Lower lobe of right lung (tissue), 2 donors: Measurements from ENCODE around the gene SLC25A11. TPM values are rescaled to one million over a fixed set of nuclear protein-coding genes. Genes with fewer than 3 reads are reported as not detected.

Source experiments
- ATAC-seq, 2 donors: fragments of 200-7000 bp; cut with Tn5 transposase; one replicate each; pipeline ENCODE4 v1.9.1; 2020 to 2022; ENCODE audit warnings: mild to moderate bottlenecking in 2 of 2, moderate library complexity in 2 of 2
- DNase-seq: peaks from one replicate; pipeline ENCODE4 v3.0.0-alpha.2; 2020
- H3K27ac ChIP-seq: fragments of 200-600 bp; one replicate; pipeline ENCODE4 v1.8.0; 2022
- H3K27me3 ChIP-seq: fragments of 200-600 bp; one replicate; pipeline ENCODE4 v1.8.0; 2022; ENCODE audit warnings: low read depth
- H3K36me3 ChIP-seq: fragments of 200-600 bp; one replicate; pipeline ENCODE4 v1.8.0; 2022; ENCODE audit warnings: mild to moderate bottlenecking
- H3K4me1 ChIP-seq: fragments of 200-600 bp; one replicate; pipeline ENCODE4 v1.8.0; 2022
- H3K4me3 ChIP-seq: fragments of 200-600 bp; one replicate; pipeline ENCODE4 v1.8.0; 2022; ENCODE audit warnings: mild to moderate bottlenecking
- H3K9me3 ChIP-seq: fragments of 200-600 bp; one replicate; pipeline ENCODE4 v1.8.0; 2022
- CTCF ChIP-seq: fragments of 200-600 bp; IDR thresholded peaks from one replicate; pipeline ENCODE4 v1.8.0; 2022; ENCODE audit warnings: antibody characterized with exemption, mild to moderate bottlenecking
- intact Hi-C: fragments of 100-400 bp; cut with DNase I; formaldehyde crosslinking; loops from one replicate; pipeline ENCODE4 v1.11.0; 2022
- total RNA-seq: library from RNA; stranded (reverse); fragmentation: NEBNext Ultra II Directional; extraction: Animal tissue kit (Norgen Biotek cat#: 25700); gene quantifications from one replicate; pipeline ENCODE4 v1.2.1, GENCODE V29; 2021
- donor health status: DM: no; HTN: yes; CAD: no; lungs with severe emphysema.

SLC25A11 gene
- total RNA-seq, 1 donor from 2014 or later: 59.9 TPM

GRCh38 chr17:4941319-4941610 is 1.4 kb upstream of the SLC25A11 start:
- Histone ChIP-seq H3K4me1 (peaks cover 65% of the 10 kb centered on the region), H3K27ac (peak overlapping the region; percentile 90), H3K36me3 (peaks cover 68% of the 10 kb centered on the region)

GRCh38 chr17:4940555-4941318 is 891 bp upstream of the SLC25A11 start:
- H3K27ac ChIP-seq: peak overlapping the region; percentile 90
- TF ChIP-seq CTCF: no peak
- peak overlapping the region; percentile 97 for H3K4me3 ChIP-seq
- peaks cover 60% of the 10 kb centered on the region for H3K4me1 ChIP-seq
- peaks cover 67% of the 10 kb centered on the region for H3K36me3 ChIP-seq
- no peaks in the 10 kb centered on the region for H3K9me3 ChIP-seq
- no peak for DNase-seq
- peak; percentile 67 to 83 for ATAC-seq
- H3K27me3 ChIP-seq: no peaks in the 10 kb centered on the region
- intact Hi-C loops: no loop called here

More at GRCh38 chr17:4941319-4941610, 1.4 kb upstream of the SLC25A11 start:
- Histone ChIP-seq H3K9me3 (no peaks in the 10 kb centered on the region), H3K27me3 (no peaks in the 10 kb centered on the region), H3K4me3 (peak overlapping the region; percentile 97)
- no peak for TF ChIP-seq CTCF
- DNase-seq: no peak
- ATAC-seq: no peak
- intact Hi-C loops: no loop called here

GRCh38 chr17:4939546-4939795 is 375 bp downstream of the SLC25A11 start:
- Histone ChIP-seq H3K27ac (peak overlapping the region; percentile 90), H3K27me3 (no peaks in the 10 kb centered on the region), H3K4me1 (peaks cover 49% of the 10 kb centered on the region), H3K9me3 (no peaks in the 10 kb centered on the region), H3K4me3 (peak overlapping the region; percentile 97), H3K36me3 (peaks cover 55% of the 10 kb centered on the region)
- peak; percentile 70 for DNase-seq
- TF ChIP-seq CTCF: no peak
- ATAC-seq: no peak
- intact Hi-C loops: no loop called here

- intact Hi-C loops: no loop called here
- no peak for ATAC-seq
- no peaks in the 10 kb centered on the region for H3K9me3 ChIP-seq
- H3K4me3 ChIP-seq: peak overlapping the region; percentile 97
- no peak for TF ChIP-seq CTCF
- no peak for DNase-seq
- peak overlapping the region; percentile 90 for H3K27ac ChIP-seq
- H3K27me3 ChIP-seq: no peaks in the 10 kb centered on the region
- H3K36me3 ChIP-seq: peaks cover 50% of the 10 kb centered on the region
- H3K4me1 ChIP-seq: peaks cover 49% of the 10 kb centered on the region
Measured at GRCh38 chr17:4938688-4939545, 929 bp downstream of the SLC25A11 start.

GRCh38 chr17:4938069-4938491 is 1.8 kb downstream of the SLC25A11 start:
- Histone ChIP-seq H3K9me3 (no peaks in the 10 kb centered on the region), H3K4me1 (peaks cover 41% of the 10 kb centered on the region), H3K27me3 (no peaks in the 10 kb centered on the region), H3K27ac (no peak overlapping the region), H3K36me3 (peaks cover 41% of the 10 kb centered on the region), H3K4me3 (no peak overlapping the region)
- intact Hi-C loops: no loop called here
- no peak for ATAC-seq
- no peak for DNase-seq
- no peak for TF ChIP-seq CTCF
